ENCODE data around the gene ATCAY. TPM values are rescaled to one million over a fixed set of nuclear protein-coding genes. Genes with fewer than 3 reads are reported as not detected.

ATCAY gene
- total RNA-seq, 1 donor from 2014 or later: 182 TPM

GRCh38 chr19:3834349-3835054 lies 46.0 kb upstream of the ATCAY start:
- Mint-ChIP-seq H3K27me3 (ENCODE audit: unreplicated experiment) (peaks cover 2% of the 10 kb centered on the region), H3K36me3 (ENCODE audit: unreplicated experiment) (no peaks in the 10 kb centered on the region), H3K4me1 (ENCODE audit: low read depth, unreplicated experiment) (peaks cover 13% of the 10 kb centered on the region), H3K27ac (ENCODE audit: unreplicated experiment) (no peak overlapping the region), H3K4me3 (ENCODE audit: unreplicated experiment) (no peak overlapping the region), H3K9me3 (ENCODE audit: unreplicated experiment) (peaks cover 2% of the 10 kb centered on the region)
- TF ChIP-seq, protein P1, sequence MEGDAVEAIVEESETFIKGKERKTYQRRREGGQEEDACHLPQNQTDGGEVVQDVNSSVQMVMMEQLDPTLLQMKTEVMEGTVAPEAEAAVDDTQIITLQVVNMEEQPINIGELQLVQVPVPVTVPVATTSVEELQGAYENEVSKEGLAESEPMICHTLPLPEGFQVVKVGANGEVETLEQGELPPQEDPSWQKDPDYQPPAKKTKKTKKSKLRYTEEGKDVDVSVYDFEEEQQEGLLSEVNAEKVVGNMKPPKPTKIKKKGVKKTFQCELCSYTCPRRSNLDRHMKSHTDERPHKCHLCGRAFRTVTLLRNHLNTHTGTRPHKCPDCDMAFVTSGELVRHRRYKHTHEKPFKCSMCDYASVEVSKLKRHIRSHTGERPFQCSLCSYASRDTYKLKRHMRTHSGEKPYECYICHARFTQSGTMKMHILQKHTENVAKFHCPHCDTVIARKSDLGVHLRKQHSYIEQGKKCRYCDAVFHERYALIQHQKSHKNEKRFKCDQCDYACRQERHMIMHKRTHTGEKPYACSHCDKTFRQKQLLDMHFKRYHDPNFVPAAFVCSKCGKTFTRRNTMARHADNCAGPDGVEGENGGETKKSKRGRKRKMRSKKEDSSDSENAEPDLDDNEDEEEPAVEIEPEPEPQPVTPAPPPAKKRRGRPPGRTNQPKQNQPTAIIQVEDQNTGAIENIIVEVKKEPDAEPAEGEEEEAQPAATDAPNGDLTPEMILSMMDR (IDR thresholded peaks at IDR 0.05; ENCODE audit: partially characterized antibody, unreplicated experiment): no peak
- no peak for DNase-seq

DNA sequence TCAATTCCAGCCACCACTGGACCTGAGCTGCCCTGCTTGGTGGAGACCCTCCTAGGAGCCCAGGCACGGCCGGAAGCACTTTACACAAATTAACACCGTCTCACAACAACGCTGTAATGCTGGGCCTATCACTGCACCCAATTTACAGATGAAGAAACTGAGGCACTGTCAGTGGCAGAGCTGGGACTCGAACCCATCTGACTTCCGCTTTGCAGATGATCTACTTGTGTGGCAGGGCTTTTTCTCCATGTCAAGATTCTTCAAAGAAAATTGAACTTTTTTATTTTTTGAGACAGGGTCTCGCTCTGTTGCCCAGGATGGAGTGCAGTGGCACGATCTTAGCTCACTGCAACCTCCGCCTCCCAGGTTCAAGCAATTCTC lies 45.4 kb upstream of the ATCAY start:
- Mint-ChIP-seq H3K36me3 (ENCODE audit: unreplicated experiment) (no peaks in the 10 kb centered on the region), H3K9me3 (ENCODE audit: unreplicated experiment) (peaks cover 2% of the 10 kb centered on the region), H3K4me1 (ENCODE audit: low read depth, unreplicated experiment) (peaks cover 16% of the 10 kb centered on the region), H3K4me3 (ENCODE audit: unreplicated experiment) (no peak overlapping the region), H3K27me3 (ENCODE audit: unreplicated experiment) (peaks cover 2% of the 10 kb centered on the region), H3K27ac (ENCODE audit: unreplicated experiment) (no peak overlapping the region)
- TF ChIP-seq, protein P1 (IDR thresholded peaks at IDR 0.05; ENCODE audit: partially characterized antibody, unreplicated experiment): no peak
- DNase-seq: no peak

DNA sequence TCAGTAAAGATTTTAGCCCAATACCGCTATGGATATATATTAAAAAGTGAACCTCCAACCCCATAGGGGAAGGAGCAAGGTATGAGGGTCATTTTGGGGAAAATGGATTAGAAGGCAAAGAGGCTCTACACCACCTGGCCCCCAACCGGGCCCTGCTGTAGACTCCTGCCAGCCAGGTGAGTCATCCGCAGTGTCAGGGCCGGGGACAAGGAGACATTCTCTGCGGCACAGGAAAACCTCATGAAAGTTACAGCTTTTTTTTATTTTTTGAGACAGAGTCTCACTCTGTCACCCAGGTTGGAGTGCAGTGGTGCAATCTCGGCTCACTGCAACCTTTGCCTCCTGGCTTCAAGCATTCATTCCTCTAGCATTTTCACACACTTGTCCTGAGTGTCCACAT lies 43.6 kb upstream of the ATCAY start:
- TF ChIP-seq, protein P1 (IDR thresholded peaks at IDR 0.05; ENCODE audit: partially characterized antibody, unreplicated experiment): no peak
- peaks cover 2% of the 10 kb centered on the region for H3K27me3 Mint-ChIP-seq (ENCODE audit: unreplicated experiment)
- peaks cover 2% of the 10 kb centered on the region for H3K9me3 Mint-ChIP-seq (ENCODE audit: unreplicated experiment)
- no peak for DNase-seq
- H3K4me3 Mint-ChIP-seq (ENCODE audit: unreplicated experiment): no peak overlapping the region
- peaks cover 6% of the 10 kb centered on the region for H3K4me1 Mint-ChIP-seq (ENCODE audit: low read depth, unreplicated experiment)
- no peaks in the 10 kb centered on the region for H3K36me3 Mint-ChIP-seq (ENCODE audit: unreplicated experiment)
- H3K27ac Mint-ChIP-seq (ENCODE audit: unreplicated experiment): no peak overlapping the region

- Mint-ChIP-seq H3K4me1 (ENCODE audit: low read depth, unreplicated experiment) (peaks cover 6% of the 10 kb centered on the region), H3K4me3 (ENCODE audit: unreplicated experiment) (no peak overlapping the region), H3K27me3 (ENCODE audit: unreplicated experiment) (peaks cover 2% of the 10 kb centered on the region), H3K36me3 (ENCODE audit: unreplicated experiment) (no peaks in the 10 kb centered on the region), H3K9me3 (ENCODE audit: unreplicated experiment) (peaks cover 2% of the 10 kb centered on the region), H3K27ac (ENCODE audit: unreplicated experiment) (no peak overlapping the region)
- no peak for DNase-seq
- TF ChIP-seq, protein P1 (IDR thresholded peaks at IDR 0.05; ENCODE audit: partially characterized antibody, unreplicated experiment): no peak
These were observed 43.2 kb upstream of the ATCAY start for GRCh38 chr19:3837332-3837731.

- Mint-ChIP-seq H3K27me3 (ENCODE audit: unreplicated experiment) (peaks cover 2% of the 10 kb centered on the region), H3K4me3 (ENCODE audit: unreplicated experiment) (no peak overlapping the region), H3K27ac (ENCODE audit: unreplicated experiment) (no peak overlapping the region), H3K36me3 (ENCODE audit: unreplicated experiment) (no peaks in the 10 kb centered on the region), H3K4me1 (ENCODE audit: low read depth, unreplicated experiment) (peaks cover 6% of the 10 kb centered on the region), H3K9me3 (ENCODE audit: unreplicated experiment) (peaks cover 2% of the 10 kb centered on the region)
- no peak for DNase-seq
- TF ChIP-seq, protein P1 (IDR thresholded peaks at IDR 0.05; ENCODE audit: partially characterized antibody, unreplicated experiment): no peak
These were observed 42.6 kb upstream of the ATCAY start for GRCh38 chr19:3837922-3838321.

All from glutamatergic neuron (in vitro differentiated cells).